Ishikawa (cell line): ENCODE measurements around the gene CDC5L.

Source experiments
- EGR1 ChIP-seq: IDR thresholded peaks from 2 replicates; pipeline ENCODE4 v1.6.1; 2012
- EP300 ChIP-seq: IDR thresholded peaks from 2 replicates; pipeline ENCODE4 v1.6.1; 2012; ENCODE audit warnings: borderline replicate concordance
- RAD21 ChIP-seq: IDR thresholded peaks from 2 replicates; pipeline ENCODE4 v1.6.1; 2012; ENCODE audit warnings: low read depth
- TAF1 ChIP-seq: IDR thresholded peaks from 2 replicates; pipeline ENCODE4 v1.6.1; 2012; ENCODE audit warnings: low read depth, mild to moderate bottlenecking
- TCF12 ChIP-seq: IDR thresholded peaks from 2 replicates; pipeline ENCODE4 v1.6.1; 2012; ENCODE audit warnings: low read depth
- TEAD4 ChIP-seq: IDR thresholded peaks from 2 replicates; pipeline ENCODE4 v1.6.1; 2012
- YY1 ChIP-seq: IDR thresholded peaks from 2 replicates; pipeline ENCODE4 v1.6.1; 2012; ENCODE audit warnings: low read depth
- TF ChIP-seq, protein P1 (sequence below): IDR thresholded peaks from 2 replicates; pipeline ENCODE4 v1.6.1; 2012
- TF ChIP-seq, protein P2 (sequence below): IDR thresholded peaks from 2 replicates; pipeline ENCODE4 v1.6.1; 2012; ENCODE audit warnings: low read depth, mild to moderate bottlenecking

DNA sequence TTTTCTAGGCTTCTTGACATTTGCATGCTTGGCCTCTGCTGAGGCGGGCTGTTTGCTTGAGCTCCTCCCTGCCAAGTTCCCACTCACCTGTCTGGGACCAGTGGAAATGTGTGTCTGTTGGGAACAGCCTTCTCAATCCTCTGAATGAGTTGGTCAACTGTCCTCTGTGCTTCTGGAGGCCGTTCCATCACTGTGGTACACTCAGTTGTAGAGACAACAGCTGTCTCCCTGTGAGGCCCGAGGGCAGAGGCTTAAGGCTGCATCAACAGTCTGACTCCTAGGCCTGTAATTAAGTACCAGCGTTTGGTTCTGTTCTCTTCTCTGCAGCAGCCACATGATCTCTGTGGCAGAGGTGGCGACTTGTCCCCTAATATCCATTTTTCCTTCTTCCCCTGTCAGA lies 110.9 kb downstream of the CDC5L start:
- TF ChIP-seq RAD21 (no peak), TCF12 (no peak), EGR1 (no peak), EP300 (no peak), TAF1 (no peak), TEAD4 (no peak), YY1 (no peak)
- TF ChIP-seq, protein P1, sequence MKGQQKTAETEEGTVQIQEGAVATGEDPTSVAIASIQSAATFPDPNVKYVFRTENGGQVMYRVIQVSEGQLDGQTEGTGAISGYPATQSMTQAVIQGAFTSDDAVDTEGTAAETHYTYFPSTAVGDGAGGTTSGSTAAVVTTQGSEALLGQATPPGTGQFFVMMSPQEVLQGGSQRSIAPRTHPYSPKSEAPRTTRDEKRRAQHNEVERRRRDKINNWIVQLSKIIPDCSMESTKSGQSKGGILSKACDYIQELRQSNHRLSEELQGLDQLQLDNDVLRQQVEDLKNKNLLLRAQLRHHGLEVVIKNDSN, result no peak
- TF ChIP-seq, protein P2, sequence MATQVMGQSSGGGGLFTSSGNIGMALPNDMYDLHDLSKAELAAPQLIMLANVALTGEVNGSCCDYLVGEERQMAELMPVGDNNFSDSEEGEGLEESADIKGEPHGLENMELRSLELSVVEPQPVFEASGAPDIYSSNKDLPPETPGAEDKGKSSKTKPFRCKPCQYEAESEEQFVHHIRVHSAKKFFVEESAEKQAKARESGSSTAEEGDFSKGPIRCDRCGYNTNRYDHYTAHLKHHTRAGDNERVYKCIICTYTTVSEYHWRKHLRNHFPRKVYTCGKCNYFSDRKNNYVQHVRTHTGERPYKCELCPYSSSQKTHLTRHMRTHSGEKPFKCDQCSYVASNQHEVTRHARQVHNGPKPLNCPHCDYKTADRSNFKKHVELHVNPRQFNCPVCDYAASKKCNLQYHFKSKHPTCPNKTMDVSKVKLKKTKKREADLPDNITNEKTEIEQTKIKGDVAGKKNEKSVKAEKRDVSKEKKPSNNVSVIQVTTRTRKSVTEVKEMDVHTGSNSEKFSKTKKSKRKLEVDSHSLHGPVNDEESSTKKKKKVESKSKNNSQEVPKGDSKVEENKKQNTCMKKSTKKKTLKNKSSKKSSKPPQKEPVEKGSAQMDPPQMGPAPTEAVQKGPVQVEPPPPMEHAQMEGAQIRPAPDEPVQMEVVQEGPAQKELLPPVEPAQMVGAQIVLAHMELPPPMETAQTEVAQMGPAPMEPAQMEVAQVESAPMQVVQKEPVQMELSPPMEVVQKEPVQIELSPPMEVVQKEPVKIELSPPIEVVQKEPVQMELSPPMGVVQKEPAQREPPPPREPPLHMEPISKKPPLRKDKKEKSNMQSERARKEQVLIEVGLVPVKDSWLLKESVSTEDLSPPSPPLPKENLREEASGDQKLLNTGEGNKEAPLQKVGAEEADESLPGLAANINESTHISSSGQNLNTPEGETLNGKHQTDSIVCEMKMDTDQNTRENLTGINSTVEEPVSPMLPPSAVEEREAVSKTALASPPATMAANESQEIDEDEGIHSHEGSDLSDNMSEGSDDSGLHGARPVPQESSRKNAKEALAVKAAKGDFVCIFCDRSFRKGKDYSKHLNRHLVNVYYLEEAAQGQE, result no peak
